AML-193 (cell line): ENCODE measurements around the gene NUDT8.
"Not testable (repeated sequence)": the region's sequence is repeated elsewhere in the genome, so short reads cannot be mapped to it uniquely, and the experiment has no call there.

ENCODE experiments used
- DNase-seq, 2 experiments: peaks; one replicate each; lab custom pipeline; 2025; lab: John Stamatoyannopoulos, UW

The NUDT8 gene

GRCh38 chr11:67627812-67628624, 1.7 kb downstream of the NUDT8 start:
- DNase-seq: no peak

- no peak for DNase-seq
Observed at GRCh38 chr11:67627441-67627811, 2.3 kb downstream of the NUDT8 start.

- no peak for DNase-seq
Observed at GRCh38 chr11:67626970-67627369, 2.8 kb downstream of the NUDT8 start.

- not testable (repeated sequence) for DNase-seq
Observed at GRCh38 chr11:67626131-67626833, 3.5 kb downstream of the NUDT8 start.

GRCh38 chr11:67623795-67624194, 5.9 kb downstream of the NUDT8 start:
- not testable (repeated sequence) for DNase-seq

GRCh38 chr11:67622905-67623304, 6.8 kb downstream of the NUDT8 start:
- DNase-seq: not testable (repeated sequence)

GRCh38 chr11:67621928-67622327, 7.8 kb downstream of the NUDT8 start:
- not testable (repeated sequence) for DNase-seq

GRCh38 chr11:67620621-67621020, 9.1 kb downstream of the NUDT8 start:
- not testable (repeated sequence) for DNase-seq

GRCh38 chr11:67619683-67620618, 9.8 kb downstream of the NUDT8 start:
- not testable (repeated sequence) for DNase-seq

- DNase-seq: not testable (repeated sequence)
Observed at GRCh38 chr11:67618901-67619659, 10.7 kb downstream of the NUDT8 start.

- no peak for DNase-seq
Observed at GRCh38 chr11:67617243-67617953, 12.3 kb downstream of the NUDT8 start.

GRCh38 chr11:67616431-67617242, 13.1 kb downstream of the NUDT8 start:
- no peak for DNase-seq

- DNase-seq: no peak
Observed at GRCh38 chr11:67615728-67616430, 13.9 kb downstream of the NUDT8 start.

GRCh38 chr11:67614730-67615714, 14.7 kb downstream of the NUDT8 start:
- peak; percentile 50 to 54 for DNase-seq

- DNase-seq: no peak
Observed at GRCh38 chr11:67613960-67614715, 15.6 kb downstream of the NUDT8 start.

- DNase-seq: no peak
Observed at GRCh38 chr11:67613313-67613959, 16.3 kb downstream of the NUDT8 start.

- no peak for DNase-seq
Observed at GRCh38 chr11:67612751-67613150, 17.0 kb downstream of the NUDT8 start.
